SU-DHL-6 (cell line): Measurements from ENCODE around the gene SLC43A2.

ENCODE experiments used
- CTCF ChIP-seq: fragments of 200-600 bp; sonication (generic); IDR thresholded peaks from one replicate; pipeline ENCODE4 v1.5.1; 2017; ENCODE audit warnings: antibody characterized with exemption, mild to moderate bottlenecking, low read length, moderate library complexity; ENCODE audit not compliant: insufficient read depth, poor library complexity, severe bottlenecking
- EZH2phosphoT487 ChIP-seq: fragments of 200-600 bp; sonication (generic), shearing (Covaris generic); conservative IDR thresholded peaks from 2 replicates; pipeline ENCODE4 v1.6.1; 2018; ENCODE audit warnings: mild to moderate bottlenecking, antibody characterized with exemption, low read length, moderate library complexity, mixed read lengths

GRCh38 chr17:1588821-1589585, 39.6 kb downstream of the SLC43A2 start:
- TF ChIP-seq CTCF (no peak), EZH2phosphoT487 (no peak)
